Measurements from ENCODE around the gene CABS1.
A peak's percentile ranks its signal among the peaks of the same experiment; 100 is the strongest.

CABS1 gene

GRCh38 chr4:70334681-70335080, at the start of gene CABS1:
Gene CABS1 (plus strand): TSS chr4:70334981. CDS start chr4:70335040, 59 bp downstream.
- DNase-seq: no peak

DNA sequence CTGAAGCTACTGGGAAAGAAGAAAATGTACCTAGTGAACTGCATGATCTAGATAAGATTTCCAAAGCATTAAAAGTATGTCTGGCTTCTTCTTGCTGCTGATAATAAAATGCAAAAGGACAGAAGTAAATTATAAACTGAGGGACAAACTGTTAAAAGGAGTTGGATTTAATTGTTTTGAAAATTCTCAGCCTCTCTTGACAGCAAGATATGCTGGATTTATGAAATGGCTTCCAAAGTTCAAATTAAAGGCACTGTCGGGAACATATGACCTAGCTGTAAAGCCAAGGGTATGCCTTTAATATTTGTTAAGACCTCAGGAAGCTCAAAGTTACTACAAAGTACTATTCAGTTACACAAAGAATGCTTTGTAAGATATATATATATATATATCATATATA, 46.1 kb upstream of the CABS1 start:
- DNase-seq: no peak

DNA sequence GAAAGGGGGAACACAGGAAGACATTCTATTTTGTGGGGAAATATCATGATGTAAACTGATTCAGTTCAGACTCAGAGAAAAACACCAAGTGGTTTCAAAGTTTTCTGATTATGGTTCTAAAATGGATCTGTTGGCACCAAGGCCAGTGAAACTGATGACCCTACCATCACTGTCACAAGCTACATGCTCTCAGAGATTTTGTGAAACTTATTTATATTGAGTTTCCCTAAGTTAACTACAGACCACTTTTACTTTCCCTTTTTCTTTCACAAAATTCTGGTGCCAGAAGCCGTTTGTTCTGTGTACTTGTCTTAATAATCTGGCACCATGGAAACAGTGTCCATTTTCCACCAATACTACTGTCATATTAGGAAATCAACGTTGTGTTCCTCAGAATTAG, 43.4 kb upstream of the CABS1 start:
- DNase-seq: no peak

DNA sequence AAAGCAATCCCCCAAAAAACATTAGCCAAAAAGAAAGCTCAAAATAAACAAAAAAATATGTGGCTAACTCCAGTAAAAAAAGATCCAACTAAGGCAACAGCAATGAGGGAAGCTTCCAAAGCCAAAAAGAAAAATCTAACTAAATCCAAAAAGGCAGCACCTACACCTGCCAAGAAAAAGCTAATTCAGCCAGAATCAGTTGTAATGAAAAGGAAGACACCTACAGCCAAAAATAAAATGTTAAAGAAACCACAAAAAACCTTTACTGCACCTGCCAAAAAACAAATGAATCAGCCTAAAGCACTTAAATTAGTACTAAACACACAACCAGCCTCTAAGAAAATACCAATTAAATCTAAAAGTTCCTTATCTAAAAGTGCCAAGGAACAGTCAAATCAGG, 37.2 kb upstream of the CABS1 start:
- DNase-seq: no peak

DNA sequence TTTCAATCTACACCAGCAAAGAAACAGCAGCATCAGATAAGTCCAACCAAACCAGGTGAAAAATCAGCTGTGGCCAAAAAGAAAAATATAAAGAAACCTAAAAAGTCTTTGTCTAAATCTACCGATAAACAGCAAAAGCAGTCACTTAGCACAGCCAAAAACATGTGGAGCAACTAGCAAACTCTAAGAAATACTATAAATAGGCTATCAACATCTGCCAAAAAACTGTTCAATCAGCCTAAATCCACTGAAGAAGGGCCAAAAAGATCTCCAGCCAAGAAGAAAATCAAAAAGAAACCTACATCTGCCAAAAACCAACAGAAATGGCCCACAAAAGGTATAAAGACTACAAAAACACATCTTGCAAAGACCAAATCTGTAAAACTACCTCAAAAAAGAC, 36.7 kb upstream of the CABS1 start:
- no peak for DNase-seq

- no peak for DNase-seq
These were observed 35.1 kb upstream of the CABS1 start for GRCh38 chr4:70299643-70300042.

DNA sequence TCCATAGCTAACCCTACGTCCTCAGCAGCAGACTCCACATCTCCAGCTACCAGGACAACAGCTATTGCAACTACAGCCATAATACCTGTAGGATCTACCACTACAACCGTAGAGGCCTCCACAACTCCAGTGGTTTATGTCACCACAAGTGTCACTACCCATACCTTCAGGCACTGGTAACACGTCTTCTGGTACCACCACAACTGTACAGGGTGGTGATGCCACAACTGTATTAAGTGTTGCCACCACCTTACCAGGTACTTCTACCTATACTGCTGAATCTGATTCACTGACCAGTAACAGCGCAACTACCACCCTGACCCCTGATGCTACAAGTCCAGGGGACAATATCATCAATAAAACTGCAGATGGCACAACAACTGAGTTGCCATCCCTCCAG, 34.6 kb upstream of the CABS1 start:
- no peak for DNase-seq

GRCh38 chr4:70303090-70303489, 31.7 kb upstream of the CABS1 start:
- no peak for DNase-seq

DNA sequence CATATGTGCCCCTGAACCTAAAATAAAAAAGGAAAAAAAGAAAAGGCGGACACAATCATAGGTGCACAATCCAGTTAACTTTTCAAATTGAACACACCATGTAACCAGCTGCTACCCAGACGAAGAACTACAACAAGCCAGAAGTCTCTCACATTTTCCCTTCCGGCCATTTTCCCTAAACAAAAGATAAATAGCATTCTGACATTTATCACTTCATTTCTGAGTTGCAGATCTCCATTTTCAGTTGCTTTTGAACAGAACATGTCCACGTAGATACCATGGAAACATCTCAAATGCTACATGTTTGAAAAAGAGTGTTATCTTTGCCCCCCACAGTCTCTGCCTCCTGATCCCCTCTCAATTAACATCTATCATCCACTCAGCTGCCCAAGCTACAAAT, 29.2 kb upstream of the CABS1 start:
- DNase-seq: no peak

DNA sequence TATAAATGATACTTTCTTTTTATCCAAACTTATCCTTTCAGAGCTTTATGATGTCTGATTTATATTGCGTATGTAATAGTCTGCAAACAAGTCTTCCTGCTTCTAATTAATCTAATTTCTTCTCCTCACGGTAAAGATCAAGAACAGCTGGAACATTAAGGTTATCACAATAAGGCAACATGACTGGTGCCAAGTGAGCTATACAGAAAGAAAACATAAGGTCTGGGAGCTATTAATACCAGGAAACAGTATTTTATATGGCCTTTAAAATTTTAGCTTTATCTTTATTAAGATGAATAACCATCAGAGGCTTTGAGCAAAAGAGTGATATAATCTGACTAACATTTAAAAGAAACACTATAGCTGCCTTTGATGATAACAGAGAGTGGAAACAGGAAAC, 28.7 kb upstream of the CABS1 start:
- no peak for DNase-seq

DNA sequence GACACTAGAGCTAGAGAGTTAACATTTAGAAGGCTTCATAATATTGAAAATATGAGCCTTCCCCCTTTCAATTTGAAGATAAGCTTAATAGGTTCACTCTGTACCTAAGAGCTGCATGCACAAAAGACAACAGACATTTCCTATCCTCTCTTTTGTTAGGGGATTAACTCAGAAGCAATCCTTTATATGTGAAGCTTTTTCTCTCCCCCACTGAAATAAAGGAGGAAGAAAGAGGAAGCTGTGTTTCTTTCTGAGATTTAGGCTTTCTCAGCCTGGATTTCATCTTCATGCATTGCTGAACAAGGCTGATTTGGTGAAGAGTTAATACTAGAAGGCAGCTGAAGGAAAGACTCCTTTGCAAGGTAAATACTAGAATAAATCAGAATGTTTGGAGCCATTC, 21.0 kb upstream of the CABS1 start:
- DNase-seq: no peak

GRCh38 chr4:70315928-70316327, 18.9 kb upstream of the CABS1 start:
- no peak for DNase-seq

GRCh38 chr4:70326052-70326451, 8.7 kb upstream of the CABS1 start:
- DNase-seq: no peak

- DNase-seq: no peak
These were observed 1.3 kb downstream of the CABS1 start for GRCh38 chr4:70336043-70336442.

GRCh38 chr4:70337886-70338420, 3.2 kb downstream of the CABS1 start:
- no peak for DNase-seq

GRCh38 chr4:70356185-70356584, 21.4 kb downstream of the CABS1 start:
- no peak for DNase-seq

GRCh38 chr4:70359115-70359661, 24.4 kb downstream of the CABS1 start:
- DNase-seq: no peak

DNA sequence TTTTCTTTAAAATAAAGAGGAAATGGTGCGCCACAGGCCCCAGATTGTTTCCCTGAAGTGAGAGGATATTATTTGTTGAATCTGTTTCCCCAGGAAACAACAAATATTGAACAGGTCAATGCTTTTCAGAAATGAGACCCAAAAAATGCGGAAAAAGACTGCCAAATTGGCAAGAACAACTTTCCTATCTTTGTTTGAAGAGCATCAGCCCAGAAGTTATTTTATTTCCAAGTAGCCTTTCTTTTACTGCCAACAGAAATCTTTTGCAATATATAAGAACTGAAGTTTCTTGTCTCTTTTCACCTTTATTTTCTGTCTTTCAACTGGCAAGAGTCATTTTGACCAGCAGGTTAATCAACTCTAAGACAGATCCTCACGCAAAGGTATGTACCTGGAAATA, 25.7 kb downstream of the CABS1 start, which contains the start of gene SMR3A:
Gene SMR3A, plus strand, starts transcription at position 301 of the 400 bp plus-strand sequence. CDS start 1,356 bp downstream, outside the sequence.
- no peak for DNase-seq

GRCh38 chr4:70364002-70364401, 29.2 kb downstream of the CABS1 start:
- DNase-seq: no peak

- DNase-seq: peak; percentile 1
These were observed 30.7 kb downstream of the CABS1 start for GRCh38 chr4:70365479-70365878.

DNA sequence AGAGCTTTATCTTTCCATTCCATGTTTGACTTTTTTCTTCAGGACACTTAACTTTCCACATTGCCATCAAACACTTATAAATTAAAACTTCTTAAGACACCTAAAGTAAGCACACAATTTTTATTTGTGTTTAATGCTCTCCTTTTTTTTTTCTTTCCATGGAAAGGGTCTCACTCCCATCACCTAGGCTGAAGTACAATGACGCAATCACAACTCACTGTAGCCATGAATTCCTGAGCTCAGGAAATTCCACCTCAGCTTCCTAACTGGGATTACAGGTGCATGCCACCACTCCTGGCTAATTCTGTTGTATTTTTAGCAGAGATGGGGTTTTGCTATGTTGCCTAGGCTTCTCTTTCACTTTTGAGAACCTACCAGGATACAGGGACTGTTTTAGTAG, 33.0 kb downstream of the CABS1 start:
- no peak for DNase-seq

DNA sequence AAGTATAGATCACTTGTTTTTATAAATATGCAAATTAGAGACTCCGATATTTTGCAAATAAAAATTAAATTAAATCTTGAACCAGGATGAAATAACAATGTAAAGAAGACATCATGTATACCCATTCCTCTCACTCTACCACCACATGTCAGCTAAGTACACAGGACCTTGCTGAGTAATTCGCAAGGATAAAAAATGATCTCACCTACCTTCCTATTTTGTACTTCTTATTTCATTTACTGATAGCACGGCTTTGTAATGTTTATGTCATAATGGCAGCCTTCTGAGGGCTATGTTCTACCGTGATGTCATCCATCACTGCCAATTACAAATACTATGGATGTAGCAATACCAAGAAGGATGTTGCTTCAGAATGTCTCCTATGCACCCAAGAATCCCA, 37.2 kb downstream of the CABS1 start:
- DNase-seq: no peak

DNA sequence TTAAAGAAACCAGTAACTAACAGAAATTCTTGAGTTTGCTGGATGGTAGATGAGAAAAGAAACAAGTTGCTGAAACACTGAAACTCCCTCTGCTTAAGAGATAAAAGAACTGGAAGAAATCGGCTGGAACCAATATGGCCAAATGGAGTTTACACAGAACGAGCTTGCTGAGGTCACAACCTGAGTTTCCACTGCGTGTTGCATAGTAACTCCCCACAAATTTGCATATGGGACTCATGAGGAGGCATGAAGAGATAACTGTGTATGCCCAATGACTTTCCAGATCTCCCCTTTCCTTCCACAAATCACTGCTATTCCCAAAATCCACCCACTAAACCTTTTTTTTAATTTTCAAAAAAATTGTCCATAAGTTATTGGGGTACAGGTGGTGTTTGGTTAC, 38.0 kb downstream of the CABS1 start:
- no peak for DNase-seq

DNA sequence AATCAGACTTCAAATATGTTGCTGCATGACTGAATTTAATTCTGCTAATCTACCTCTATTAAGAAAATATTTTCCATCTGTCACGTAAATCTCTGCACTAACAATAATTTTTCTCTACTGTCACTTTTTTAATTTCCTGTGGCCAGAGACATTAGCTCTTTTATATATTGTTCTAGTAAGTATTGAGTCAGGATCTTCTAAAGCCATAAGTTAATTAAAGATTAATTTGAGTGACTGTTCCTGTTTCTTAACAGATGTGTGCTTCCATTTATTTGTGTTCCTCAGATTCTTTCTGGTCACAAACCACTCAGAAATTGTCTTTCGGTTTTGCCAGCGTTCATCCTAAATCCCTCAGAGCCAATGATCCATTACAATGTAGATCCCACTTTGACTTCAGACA, 45.8 kb downstream of the CABS1 start:
- DNase-seq: no peak

GRCh38 chr4:70382691-70383181, 48.0 kb downstream of the CABS1 start, which contains the start of gene SMR3B:
Gene SMR3B (plus strand): TSS chr4:70383131. CDS start chr4:70384511, 1,380 bp downstream.
- DNase-seq: no peak

Data from EL (cell line).